Measurements from ENCODE around the gene RALBP1. TPM values are rescaled to one million over a fixed set of nuclear protein-coding genes. Genes with fewer than 3 reads are reported as not detected.
"Not testable (repeated sequence)": the region's sequence is repeated elsewhere in the genome, so short reads cannot be mapped to it uniquely, and the experiment has no call there.

RALBP1 gene
- total RNA-seq, 1 donor from 2014 or later = 67.2 TPM

DNA sequence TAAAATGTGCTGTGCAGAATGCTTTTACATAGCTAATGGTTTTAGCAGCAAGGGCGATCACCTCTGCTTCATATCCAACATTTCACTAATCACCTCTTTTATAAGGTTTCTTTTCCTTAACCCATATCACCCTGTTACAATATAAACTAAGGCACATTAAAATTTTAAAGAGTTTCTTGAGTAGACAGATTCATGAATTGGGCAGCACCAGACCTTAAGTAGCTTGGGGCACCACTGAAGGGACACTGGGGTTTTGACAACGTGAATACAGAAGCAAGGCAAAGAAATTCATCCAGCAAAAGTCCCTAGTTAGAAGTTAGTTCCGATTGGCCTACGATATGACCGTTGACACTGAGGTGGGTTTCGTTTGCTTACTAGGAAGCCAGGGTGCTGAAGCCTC lies 44.0 kb upstream of the RALBP1 start:
- intact Hi-C loops (cut with DNase I) = no loop called here
- Histone ChIP-seq H3K4me3 (no peak overlapping the region), H3K36me3 (no peaks in the 10 kb centered on the region), H3K4me1 (peaks cover 0 to under 1% of the 10 kb centered on the region in 2 donors), H3K27me3 (no peaks in the 10 kb centered on the region), H3K27ac (no peak overlapping the region), H3K9me3 (no peaks in the 10 kb centered on the region)
- TF ChIP-seq, protein P1, sequence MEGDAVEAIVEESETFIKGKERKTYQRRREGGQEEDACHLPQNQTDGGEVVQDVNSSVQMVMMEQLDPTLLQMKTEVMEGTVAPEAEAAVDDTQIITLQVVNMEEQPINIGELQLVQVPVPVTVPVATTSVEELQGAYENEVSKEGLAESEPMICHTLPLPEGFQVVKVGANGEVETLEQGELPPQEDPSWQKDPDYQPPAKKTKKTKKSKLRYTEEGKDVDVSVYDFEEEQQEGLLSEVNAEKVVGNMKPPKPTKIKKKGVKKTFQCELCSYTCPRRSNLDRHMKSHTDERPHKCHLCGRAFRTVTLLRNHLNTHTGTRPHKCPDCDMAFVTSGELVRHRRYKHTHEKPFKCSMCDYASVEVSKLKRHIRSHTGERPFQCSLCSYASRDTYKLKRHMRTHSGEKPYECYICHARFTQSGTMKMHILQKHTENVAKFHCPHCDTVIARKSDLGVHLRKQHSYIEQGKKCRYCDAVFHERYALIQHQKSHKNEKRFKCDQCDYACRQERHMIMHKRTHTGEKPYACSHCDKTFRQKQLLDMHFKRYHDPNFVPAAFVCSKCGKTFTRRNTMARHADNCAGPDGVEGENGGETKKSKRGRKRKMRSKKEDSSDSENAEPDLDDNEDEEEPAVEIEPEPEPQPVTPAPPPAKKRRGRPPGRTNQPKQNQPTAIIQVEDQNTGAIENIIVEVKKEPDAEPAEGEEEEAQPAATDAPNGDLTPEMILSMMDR (IDR thresholded peaks at IDR 0.05) = no peak
- no peak for DNase-seq (ENCODE audit: low spot score in 2 of 2)

DNA sequence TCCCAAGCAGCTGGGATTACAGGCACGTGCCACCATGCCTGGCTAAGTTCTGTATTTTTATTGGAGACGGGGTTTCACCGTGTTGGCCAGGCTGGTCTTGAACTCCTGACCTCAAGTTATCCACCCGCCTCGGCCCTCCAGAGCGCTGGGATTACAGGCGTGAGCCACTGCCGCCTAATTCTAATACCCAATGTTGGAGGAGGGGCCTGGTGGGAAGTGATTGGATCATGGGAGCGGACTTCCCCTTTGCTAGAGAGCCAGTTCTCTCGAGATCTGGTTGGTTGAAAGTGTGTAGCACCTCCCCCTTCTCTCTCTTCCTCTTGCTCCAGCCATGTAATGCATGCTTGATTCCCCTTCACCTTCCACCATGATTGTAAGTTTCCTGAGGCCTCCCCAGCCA lies 42.2 kb upstream of the RALBP1 start:
- H3K4me1 ChIP-seq; H3K4me3 ChIP-seq; DNase-seq (ENCODE audit: low spot score in 2 of 2); intact Hi-C loops (cut with DNase I); H3K27ac ChIP-seq; H3K36me3 ChIP-seq; H3K9me3 ChIP-seq; H3K27me3 ChIP-seq: not testable (repeated sequence)

DNA sequence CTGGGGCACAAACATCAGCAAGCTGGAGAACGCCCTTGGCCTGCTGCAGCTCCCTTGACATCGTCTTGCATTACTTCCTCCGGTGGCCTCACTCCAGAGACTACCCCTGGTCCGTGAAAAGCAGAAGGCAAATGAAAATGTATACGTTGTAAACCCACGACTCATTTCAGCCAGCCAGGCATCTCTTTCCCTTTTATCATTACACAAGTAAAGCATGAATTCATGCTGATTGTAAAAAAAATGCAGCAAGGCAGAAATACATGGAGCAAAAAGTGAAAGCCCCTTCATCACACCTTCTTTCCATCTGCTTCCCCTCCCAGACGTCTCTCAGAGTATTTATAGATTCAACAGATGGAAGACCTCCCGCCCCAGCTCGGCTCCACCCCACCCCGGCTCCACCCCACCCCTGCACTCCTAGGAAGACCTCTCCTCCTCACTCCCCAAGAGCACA lies 41.6 kb upstream of the RALBP1 start:
- Histone ChIP-seq H3K4me1 (peaks cover 0 to 9% of the 10 kb centered on the region in 2 donors), H3K36me3 (no peaks in the 10 kb centered on the region), H3K9me3 (no peaks in the 10 kb centered on the region), H3K4me3 (no peak overlapping the region), H3K27ac (no peak overlapping the region), H3K27me3 (no peaks in the 10 kb centered on the region)
- intact Hi-C loops (cut with DNase I) = no loop called here
- TF ChIP-seq, protein P1 (IDR thresholded peaks at IDR 0.05) = no peak
- DNase-seq (ENCODE audit: low spot score in 2 of 2) = no peak

DNA sequence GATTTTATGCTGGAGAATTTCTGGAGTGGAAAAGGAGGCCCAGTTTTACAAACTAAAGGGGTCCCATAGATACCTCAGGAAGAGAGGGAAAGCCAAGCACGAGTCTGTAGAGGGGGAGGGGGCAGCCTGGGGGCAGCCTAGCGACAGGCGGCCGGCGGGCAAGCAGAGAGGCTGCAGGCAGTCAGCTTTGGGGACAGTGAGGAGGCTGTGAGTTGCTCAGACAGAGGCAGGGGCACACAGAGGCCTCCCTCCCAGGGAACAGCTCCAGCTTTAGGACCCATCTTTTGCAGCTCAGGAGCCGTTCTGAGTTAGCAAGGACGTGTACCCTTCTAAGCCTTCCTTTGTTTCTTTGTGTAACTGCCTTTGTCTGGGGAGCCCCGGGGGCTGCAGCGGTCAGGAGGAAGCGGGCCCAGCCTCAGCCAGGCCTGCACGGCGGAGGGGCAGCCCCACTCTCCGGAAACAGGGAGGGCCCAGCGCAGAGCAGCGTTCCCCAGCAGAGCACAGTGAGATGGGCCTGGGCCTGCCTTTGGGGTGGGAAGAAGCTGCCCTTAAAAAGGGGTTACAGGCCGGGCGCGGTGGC lies 41.1 kb upstream of the RALBP1 start:
- Histone ChIP-seq H3K36me3 (no peaks in the 10 kb centered on the region), H3K4me3 (no peak overlapping the region), H3K9me3 (no peaks in the 10 kb centered on the region), H3K27me3 (no peaks in the 10 kb centered on the region), H3K27ac (no peak overlapping the region), H3K4me1 (peaks cover 0 to 9% of the 10 kb centered on the region in 2 donors)
- DNase-seq (ENCODE audit: low spot score in 2 of 2) = no peak
- intact Hi-C loops (cut with DNase I) = no loop called here
- TF ChIP-seq, protein P1 (IDR thresholded peaks at IDR 0.05) = no peak

DNA sequence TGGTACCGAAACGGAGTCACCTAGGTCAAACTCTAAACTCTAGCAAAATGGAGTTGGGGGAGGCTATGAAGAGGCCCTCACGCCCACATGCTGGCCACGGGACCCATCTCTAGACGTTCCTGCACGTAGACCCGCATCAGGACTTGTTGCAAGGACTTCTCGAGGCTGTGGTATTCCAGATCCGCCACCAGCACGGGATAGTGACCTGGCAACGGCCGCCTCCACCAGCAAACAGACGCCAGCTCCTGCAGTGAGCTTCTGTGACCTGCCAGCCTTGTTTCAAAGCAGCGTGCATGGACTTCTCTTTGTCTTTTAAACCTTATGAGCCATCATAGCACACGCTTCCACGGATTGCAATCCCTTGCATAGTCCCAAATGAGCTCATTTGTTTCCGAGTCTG lies 40.3 kb upstream of the RALBP1 start:
- TF ChIP-seq, protein P1 (IDR thresholded peaks at IDR 0.05) = no peak
- H3K4me1 ChIP-seq = peaks cover 0 to 9% of the 10 kb centered on the region in 2 donors
- no peak for DNase-seq (ENCODE audit: low spot score in 2 of 2)
- no peaks in the 10 kb centered on the region for H3K9me3 ChIP-seq
- intact Hi-C loops (cut with DNase I) = no loop called here
- no peak overlapping the region for H3K4me3 ChIP-seq
- no peaks in the 10 kb centered on the region for H3K36me3 ChIP-seq
- no peaks in the 10 kb centered on the region for H3K27me3 ChIP-seq
- H3K27ac ChIP-seq = no peak overlapping the region

DNA sequence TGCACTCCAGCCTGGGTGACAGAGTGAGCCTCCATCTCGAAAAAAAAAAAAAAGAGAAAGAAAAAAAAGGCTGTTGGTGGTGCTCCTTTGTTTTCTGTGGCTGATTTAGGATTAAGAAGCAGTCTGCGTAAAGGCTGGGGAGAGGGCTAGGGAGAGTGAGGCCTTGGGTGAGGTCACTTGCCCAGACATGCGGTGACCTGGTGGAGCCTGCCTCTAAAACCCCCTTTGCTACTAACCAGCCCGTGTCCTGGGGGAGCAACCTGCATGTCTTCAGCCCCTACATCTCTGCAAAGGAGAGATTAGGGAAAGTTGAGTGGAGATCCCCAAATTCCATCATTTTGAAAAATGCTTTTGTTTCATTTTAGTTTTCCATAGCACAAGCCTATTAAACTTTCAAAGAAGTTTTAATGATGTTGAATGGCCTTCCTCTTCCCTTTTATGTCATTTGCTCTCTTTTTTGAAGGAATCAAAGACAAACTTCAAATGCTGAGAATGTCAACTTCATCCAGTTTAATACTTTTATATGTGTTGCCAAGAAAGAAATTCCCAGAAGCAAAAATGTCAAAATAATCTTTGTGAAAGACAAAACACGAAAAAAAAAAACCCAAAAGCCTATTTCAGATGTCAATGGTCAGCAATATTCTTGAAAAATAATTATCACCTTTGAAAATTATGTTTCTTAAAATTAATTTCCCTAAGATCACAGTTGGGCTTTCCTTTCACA lies 38.9 kb upstream of the RALBP1 start:
- DNase-seq (ENCODE audit: low spot score in 2 of 2) = no peak
- intact Hi-C loops (cut with DNase I) = no loop called here

More for the DNA sequence above, 38.9 kb upstream of the RALBP1 start:
- no peak overlapping the region for H3K4me3 ChIP-seq
- no peaks in the 10 kb centered on the region for H3K36me3 ChIP-seq
- peak overlapping the region in 1 of 2 donors; percentile 23 for H3K27ac ChIP-seq
- TF ChIP-seq, protein P1 (IDR thresholded peaks at IDR 0.05) = no peak
- H3K4me1 ChIP-seq = peaks cover 0 to 9% of the 10 kb centered on the region in 2 donors
- no peaks in the 10 kb centered on the region for H3K9me3 ChIP-seq
- no peaks in the 10 kb centered on the region for H3K27me3 ChIP-seq

All from ascending aorta (tissue), 2 donors.